ENCODE measurements around the gene UBR3.

The UBR3 gene

DNA sequence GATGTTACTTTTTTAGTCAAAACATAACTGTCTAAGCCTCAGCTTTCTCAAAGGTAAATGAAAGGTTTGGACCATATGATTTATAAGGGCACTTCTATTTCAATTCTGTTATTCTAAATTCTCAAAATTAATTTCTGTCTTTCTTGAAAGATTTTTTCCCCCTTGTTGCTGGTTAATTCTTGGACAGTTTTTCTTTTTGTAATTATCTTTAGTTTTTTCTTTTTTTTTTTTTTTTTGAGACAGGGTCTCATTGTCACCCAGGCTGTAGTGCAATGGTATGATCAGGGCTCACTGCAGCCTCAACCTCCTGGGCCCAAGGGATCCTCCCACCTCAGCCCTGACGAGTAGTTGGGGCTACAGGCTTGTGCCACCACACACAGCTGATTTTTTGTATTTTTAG, 229.6 kb downstream of the UBR3 start:
- TF ChIP-seq POLR2AphosphoS5 (IDR thresholded peaks at IDR 0.05; ENCODE audit: low read depth, low read length) = no peak
- no peak for TF ChIP-seq FOXP2 (optimal IDR thresholded peaks at IDR 0.05; ENCODE audit: borderline replicate concordance, extremely low read depth, extremely low read length, insufficient read depth)
- TF ChIP-seq TAF1 (IDR thresholded peaks at IDR 0.05; ENCODE audit: borderline replicate concordance, insufficient read depth, low read length) = no peak
- TF ChIP-seq SIN3A (IDR thresholded peaks at IDR 0.05; ENCODE audit: borderline replicate concordance, insufficient read depth, low read length) = no peak
- no peak for TF ChIP-seq REST (IDR thresholded peaks at IDR 0.05; ENCODE audit: insufficient read depth in 1 of 2, low read depth in 2 of 2, low read length in 2 of 2)

DNA sequence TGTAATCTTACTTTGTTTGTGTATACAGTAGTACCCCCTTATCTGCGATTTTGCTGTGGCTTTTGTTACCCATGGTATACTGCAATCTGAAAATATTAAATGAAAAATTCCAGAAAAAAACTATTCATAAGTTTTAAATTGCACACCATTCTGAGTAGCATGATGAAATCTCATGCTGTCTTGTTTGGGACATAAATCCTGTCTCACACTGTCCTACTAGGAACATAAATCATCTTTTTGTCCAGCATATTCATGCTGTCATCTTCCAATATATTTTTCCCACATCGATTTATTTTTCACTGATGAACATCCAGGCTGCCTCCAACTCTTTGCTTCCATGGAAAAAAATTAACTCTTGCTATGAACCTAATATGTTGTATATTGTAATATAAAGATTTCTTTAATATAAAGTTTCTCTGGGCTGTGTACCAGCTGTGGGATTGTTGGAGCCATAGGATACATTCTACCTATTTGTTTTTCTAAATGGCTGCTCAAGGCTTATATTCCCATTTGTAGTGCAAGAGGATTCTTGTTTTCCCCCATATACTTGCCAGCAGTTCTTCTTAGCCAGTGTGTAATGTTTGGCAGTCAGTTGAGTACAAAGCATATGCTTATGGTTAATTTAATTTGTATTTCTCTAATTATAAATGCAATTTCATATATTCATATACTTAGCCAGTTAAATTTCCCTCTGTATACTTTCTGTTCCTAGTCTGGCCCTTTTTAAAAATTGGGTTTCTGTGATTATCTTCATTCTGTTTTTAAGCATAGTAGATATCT, 236.4 kb downstream of the UBR3 start:
- TF ChIP-seq SIN3A (IDR thresholded peaks at IDR 0.05; ENCODE audit: borderline replicate concordance, insufficient read depth, low read length) (no peak), TAF1 (IDR thresholded peaks at IDR 0.05; ENCODE audit: borderline replicate concordance, insufficient read depth, low read length) (no peak), POLR2AphosphoS5 (IDR thresholded peaks at IDR 0.05; ENCODE audit: low read depth, low read length) (no peak), REST (IDR thresholded peaks at IDR 0.05; ENCODE audit: insufficient read depth in 1 of 2, low read depth in 2 of 2, low read length in 2 of 2) (no peak), FOXP2 (optimal IDR thresholded peaks at IDR 0.05; ENCODE audit: borderline replicate concordance, extremely low read depth, extremely low read length, insufficient read depth) (no peak)

- TF ChIP-seq REST (IDR thresholded peaks at IDR 0.05; ENCODE audit: insufficient read depth in 1 of 2, low read depth in 2 of 2, low read length in 2 of 2) (no peak), FOXP2 (optimal IDR thresholded peaks at IDR 0.05; ENCODE audit: borderline replicate concordance, extremely low read depth, extremely low read length, insufficient read depth) (no peak), SIN3A (IDR thresholded peaks at IDR 0.05; ENCODE audit: borderline replicate concordance, insufficient read depth, low read length) (no peak), POLR2AphosphoS5 (IDR thresholded peaks at IDR 0.05; ENCODE audit: low read depth, low read length) (no peak), TAF1 (IDR thresholded peaks at IDR 0.05; ENCODE audit: borderline replicate concordance, insufficient read depth, low read length) (no peak)
Measured at GRCh38 chr2:170070778-170071177, 243.5 kb downstream of the UBR3 start.

GRCh38 chr2:170073288-170073687, 246.0 kb downstream of the UBR3 start:
- no peak for TF ChIP-seq SIN3A (IDR thresholded peaks at IDR 0.05; ENCODE audit: borderline replicate concordance, insufficient read depth, low read length)
- TF ChIP-seq FOXP2 (optimal IDR thresholded peaks at IDR 0.05; ENCODE audit: borderline replicate concordance, extremely low read depth, extremely low read length, insufficient read depth) = no peak
- TF ChIP-seq POLR2AphosphoS5 (IDR thresholded peaks at IDR 0.05; ENCODE audit: low read depth, low read length) = no peak
- no peak for TF ChIP-seq REST (IDR thresholded peaks at IDR 0.05; ENCODE audit: insufficient read depth in 1 of 2, low read depth in 2 of 2, low read length in 2 of 2)
- no peak for TF ChIP-seq TAF1 (IDR thresholded peaks at IDR 0.05; ENCODE audit: borderline replicate concordance, insufficient read depth, low read length)

Measured in PFSK-1 (cell line).